Measurements from ENCODE around the gene GALNT10.

DNA sequence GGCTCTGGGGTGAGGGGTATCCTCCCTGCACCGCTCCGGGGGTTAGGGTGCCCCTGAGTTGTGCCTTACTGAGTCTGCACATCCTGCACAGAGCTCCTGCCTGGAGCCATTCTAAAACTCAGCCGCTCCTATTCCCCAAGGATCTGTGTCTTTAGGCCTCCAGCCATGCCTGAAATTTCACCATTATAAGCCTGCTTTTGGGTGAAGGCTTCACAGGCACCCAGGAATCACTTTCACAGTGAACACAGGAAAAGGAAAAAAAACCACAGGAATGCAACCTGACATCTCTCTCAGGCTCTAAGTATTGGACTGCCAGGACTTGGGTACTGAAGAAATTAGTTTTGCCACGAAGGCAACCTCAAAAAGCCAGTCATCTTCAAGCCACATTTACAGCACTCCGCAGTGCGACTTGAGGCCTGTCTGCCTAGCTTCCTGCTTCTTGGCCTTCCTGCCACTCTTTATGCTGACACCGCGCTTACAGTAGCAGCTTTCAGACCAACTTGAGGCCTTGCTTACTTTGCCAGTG lies 30.9 kb downstream of the GALNT10 start:
- TF ChIP-seq EZH2 (IDR thresholded peaks at IDR 0.05; ENCODE audit: low read length, missing control alignments), result no peak
- TF ChIP-seq, protein P1, sequence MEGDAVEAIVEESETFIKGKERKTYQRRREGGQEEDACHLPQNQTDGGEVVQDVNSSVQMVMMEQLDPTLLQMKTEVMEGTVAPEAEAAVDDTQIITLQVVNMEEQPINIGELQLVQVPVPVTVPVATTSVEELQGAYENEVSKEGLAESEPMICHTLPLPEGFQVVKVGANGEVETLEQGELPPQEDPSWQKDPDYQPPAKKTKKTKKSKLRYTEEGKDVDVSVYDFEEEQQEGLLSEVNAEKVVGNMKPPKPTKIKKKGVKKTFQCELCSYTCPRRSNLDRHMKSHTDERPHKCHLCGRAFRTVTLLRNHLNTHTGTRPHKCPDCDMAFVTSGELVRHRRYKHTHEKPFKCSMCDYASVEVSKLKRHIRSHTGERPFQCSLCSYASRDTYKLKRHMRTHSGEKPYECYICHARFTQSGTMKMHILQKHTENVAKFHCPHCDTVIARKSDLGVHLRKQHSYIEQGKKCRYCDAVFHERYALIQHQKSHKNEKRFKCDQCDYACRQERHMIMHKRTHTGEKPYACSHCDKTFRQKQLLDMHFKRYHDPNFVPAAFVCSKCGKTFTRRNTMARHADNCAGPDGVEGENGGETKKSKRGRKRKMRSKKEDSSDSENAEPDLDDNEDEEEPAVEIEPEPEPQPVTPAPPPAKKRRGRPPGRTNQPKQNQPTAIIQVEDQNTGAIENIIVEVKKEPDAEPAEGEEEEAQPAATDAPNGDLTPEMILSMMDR (conservative IDR thresholded peaks at IDR 0.05 in 1 of 2, IDR thresholded peaks at IDR 0.05 in 1 of 2; ENCODE audit: low read depth in 1 of 2, low read length in 2 of 2), result no peak

Data from fibroblast of lung (primary cell).